ENCODE results near the gene FKTN.

Gene FKTN

DNA sequence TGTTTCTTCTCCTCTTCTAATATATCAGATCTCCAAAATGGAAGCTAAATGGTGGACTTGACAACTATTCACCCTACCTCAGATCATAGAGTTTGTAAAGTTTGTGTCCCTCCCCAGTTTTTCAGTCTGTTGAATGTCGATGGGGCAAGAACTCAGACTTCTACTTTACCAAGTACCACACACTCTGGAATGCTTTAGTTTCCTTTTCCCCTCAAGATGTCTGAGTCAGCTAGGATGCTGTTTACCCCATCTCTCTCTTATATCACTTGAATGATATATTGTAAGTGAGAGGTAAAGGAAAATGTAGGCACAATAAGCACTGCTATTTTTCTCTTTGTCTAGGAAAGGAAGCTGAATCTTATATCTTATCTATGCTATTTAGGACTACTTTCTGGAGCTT is 78.4 kb downstream of the FKTN start:
- no peak overlapping the region for H3K9ac ChIP-seq (ENCODE audit: low read length)
- H3K36me3 ChIP-seq (ENCODE audit: control insufficient read depth, insufficient read depth, low read length, severe bottlenecking): peaks cover 28% of the 10 kb centered on the region
- H3K9me3 ChIP-seq (ENCODE audit: control insufficient read depth, low read length): no peaks in the 10 kb centered on the region
- no peak for DNase-seq (ENCODE audit: low read depth)
- H3K27me3 ChIP-seq (replicated peaks; ENCODE audit: control insufficient read depth, insufficient read depth, low read length): no peaks in the 10 kb centered on the region
- H3K4me3 ChIP-seq (ENCODE audit: low read length): no peak overlapping the region
- no peaks in the 10 kb centered on the region for H3K4me1 ChIP-seq (ENCODE audit: control insufficient read depth, insufficient read depth, low read length)

DNA sequence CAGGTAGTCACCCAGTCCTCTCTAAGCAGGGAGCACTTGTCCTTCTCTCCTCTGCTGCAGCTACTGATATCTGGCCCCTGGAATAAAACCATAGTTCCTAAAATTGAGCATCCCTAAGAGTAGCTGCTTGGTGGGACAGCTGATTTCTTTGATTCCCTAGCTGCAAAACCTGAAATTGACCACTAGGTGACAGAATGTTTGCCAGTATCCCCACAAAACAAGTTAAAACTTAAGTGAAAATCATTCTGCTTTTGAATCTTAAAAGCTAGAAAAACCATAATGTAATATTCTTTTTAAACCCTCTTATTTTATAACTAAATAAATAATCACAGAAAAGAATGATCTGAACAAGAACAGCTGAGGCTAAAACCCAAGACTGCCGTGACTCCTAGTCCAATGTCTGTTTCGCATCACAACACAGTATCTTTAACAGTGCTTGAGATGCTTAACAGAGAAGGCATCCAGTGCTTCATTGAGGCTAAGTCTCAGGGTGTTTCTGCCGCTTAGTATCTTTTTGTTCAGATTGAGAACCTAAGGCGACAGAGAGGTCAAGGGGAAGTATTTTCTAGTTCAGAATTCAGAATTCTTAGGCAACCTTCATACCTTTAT is 80.0 kb downstream of the FKTN start:
- Histone ChIP-seq H3K36me3 (ENCODE audit: control insufficient read depth, insufficient read depth, low read length, severe bottlenecking) (peaks cover 28% of the 10 kb centered on the region), H3K4me3 (ENCODE audit: low read length) (no peak overlapping the region), H3K9me3 (ENCODE audit: control insufficient read depth, low read length) (no peaks in the 10 kb centered on the region), H3K9ac (ENCODE audit: low read length) (no peak overlapping the region), H3K27me3 (replicated peaks; ENCODE audit: control insufficient read depth, insufficient read depth, low read length) (no peaks in the 10 kb centered on the region), H3K4me1 (ENCODE audit: control insufficient read depth, insufficient read depth, low read length) (no peaks in the 10 kb centered on the region)
- peak; percentile 7 for DNase-seq (ENCODE audit: low read depth)

DNA sequence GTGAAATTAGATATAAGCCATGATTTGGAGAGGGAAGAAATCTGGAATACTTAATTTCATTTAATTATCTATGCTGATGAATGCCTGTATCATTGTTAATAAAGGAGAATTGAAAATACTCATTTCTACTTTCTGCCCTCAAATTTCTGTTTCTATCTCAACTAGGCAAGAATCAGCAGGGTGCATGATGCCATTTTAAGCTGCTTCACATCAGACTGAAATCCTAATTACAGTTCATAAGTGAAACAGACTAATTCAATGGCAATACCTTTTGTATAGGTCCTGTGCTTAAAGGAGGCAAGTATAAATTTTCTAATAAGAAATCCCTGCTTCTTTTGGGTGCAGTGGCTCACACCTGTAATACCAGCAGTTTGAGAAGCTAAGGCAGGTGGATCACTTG is 82.0 kb downstream of the FKTN start:
- Histone ChIP-seq H3K27me3 (replicated peaks; ENCODE audit: control insufficient read depth, insufficient read depth, low read length) (no peaks in the 10 kb centered on the region), H3K9ac (ENCODE audit: low read length) (no peak overlapping the region), H3K36me3 (ENCODE audit: control insufficient read depth, insufficient read depth, low read length, severe bottlenecking) (peaks cover 22% of the 10 kb centered on the region), H3K4me3 (ENCODE audit: low read length) (no peak overlapping the region), H3K4me1 (ENCODE audit: control insufficient read depth, insufficient read depth, low read length) (no peaks in the 10 kb centered on the region), H3K9me3 (ENCODE audit: control insufficient read depth, low read length) (no peaks in the 10 kb centered on the region)
- DNase-seq (ENCODE audit: low read depth): no peak

DNA sequence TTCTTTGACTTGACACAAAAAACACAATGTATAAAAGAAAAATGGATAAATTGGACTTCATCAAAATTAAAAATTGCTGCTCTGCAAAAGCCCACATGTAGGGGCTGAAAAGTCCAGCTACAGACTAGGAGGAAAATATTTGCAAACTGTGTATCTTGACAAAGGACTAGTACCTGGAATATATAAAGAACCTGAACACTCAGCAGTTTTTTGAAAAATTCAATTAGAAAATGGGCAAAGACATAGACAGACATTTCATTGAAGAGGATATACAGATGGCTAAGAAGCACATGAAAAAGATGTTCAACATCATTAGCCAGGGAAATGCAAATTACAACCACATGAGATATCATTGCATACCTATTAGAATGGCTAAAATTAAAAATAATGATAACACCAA is 85.9 kb downstream of the FKTN start:
- peaks cover 10% of the 10 kb centered on the region for H3K4me1 ChIP-seq (ENCODE audit: control insufficient read depth, insufficient read depth, low read length)
- no peak overlapping the region for H3K4me3 ChIP-seq (ENCODE audit: low read length)
- H3K36me3 ChIP-seq (ENCODE audit: control insufficient read depth, insufficient read depth, low read length, severe bottlenecking): peaks cover 10% of the 10 kb centered on the region
- no peaks in the 10 kb centered on the region for H3K27me3 ChIP-seq (replicated peaks; ENCODE audit: control insufficient read depth, insufficient read depth, low read length)
- no peak overlapping the region for H3K9ac ChIP-seq (ENCODE audit: low read length)
- no peaks in the 10 kb centered on the region for H3K9me3 ChIP-seq (ENCODE audit: control insufficient read depth, low read length)
- no peak for DNase-seq (ENCODE audit: low read depth)

DNA sequence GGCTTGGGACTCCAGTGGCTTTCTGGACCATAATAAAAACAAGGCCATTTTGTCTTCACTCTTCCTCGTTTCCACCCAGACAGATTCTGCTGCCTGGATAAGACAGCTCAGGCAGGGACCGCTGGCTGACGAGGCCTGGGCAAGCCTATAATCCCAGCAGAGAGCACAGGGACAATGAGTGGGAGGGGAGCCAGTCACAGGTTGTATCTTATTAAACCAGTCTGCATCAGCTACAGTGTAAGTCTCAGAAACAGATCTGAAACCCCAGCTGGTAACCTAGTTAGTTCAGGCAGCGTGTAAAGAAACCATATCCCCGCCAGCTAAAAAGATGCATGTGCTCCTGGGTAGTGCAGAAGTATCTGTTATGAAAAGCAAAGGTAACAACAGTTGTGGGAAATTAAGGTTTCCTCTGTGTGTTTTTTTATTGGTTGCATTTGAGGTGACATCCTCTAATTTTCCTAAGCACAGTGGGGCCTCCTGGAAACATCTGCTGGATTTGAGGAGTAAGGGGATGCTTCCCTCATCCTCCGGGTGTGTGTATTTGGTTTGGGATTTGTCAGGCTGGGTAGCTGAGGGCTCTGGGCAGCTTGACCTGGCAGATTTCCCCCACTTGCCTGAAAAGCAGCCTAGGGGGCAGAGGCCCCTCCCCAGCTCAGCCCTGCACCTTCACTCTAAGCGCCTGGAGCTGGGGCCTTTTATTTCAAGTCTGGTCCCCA is 89.1 kb downstream of the FKTN start:
- Histone ChIP-seq H3K36me3 (ENCODE audit: control insufficient read depth, insufficient read depth, low read length, severe bottlenecking) (no peaks in the 10 kb centered on the region), H3K4me1 (ENCODE audit: control insufficient read depth, insufficient read depth, low read length) (peaks cover 12% of the 10 kb centered on the region), H3K9me3 (ENCODE audit: control insufficient read depth, low read length) (no peaks in the 10 kb centered on the region), H3K27me3 (replicated peaks; ENCODE audit: control insufficient read depth, insufficient read depth, low read length) (no peaks in the 10 kb centered on the region), H3K4me3 (ENCODE audit: low read length) (no peak overlapping the region), H3K9ac (ENCODE audit: low read length) (no peak overlapping the region)
- no peak for DNase-seq (ENCODE audit: low read depth)

DNA sequence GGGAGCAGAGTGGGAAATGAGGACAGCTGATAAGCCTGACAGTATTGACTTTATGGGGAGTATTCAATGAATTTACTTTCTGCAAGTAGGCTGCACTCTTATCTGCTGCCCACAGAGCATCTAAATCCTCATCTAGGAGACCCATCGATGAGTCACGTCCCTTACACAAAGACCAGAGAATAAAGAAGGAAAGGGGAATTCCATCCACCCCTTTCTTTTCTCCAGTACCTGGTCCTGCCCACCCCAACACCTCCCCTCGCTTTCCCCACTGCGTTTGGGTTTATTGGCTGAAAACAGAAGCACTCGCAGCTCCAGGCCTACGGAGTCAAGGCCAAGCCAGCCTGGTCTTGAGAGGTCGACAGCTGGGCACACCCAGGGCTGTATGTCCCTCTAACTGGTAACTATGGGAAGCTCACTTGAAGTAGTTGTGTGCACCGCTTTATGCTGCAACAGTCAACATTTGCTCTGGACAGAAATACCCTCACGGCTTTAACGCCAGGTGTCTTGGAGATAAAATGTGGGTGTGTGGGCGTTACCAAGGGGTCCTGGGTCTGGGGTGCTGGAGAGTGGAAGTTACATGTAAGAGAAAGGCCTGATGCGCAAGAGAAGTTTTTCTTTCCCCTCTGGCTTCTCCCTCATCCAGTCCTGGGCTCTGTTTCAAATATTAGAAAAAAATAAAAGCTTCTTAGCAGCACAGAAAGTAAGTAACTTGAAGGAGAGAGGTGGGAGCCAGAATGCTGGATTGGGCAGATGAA is 89.8 kb downstream of the FKTN start:
- no peak for DNase-seq (ENCODE audit: low read depth)

DNA sequence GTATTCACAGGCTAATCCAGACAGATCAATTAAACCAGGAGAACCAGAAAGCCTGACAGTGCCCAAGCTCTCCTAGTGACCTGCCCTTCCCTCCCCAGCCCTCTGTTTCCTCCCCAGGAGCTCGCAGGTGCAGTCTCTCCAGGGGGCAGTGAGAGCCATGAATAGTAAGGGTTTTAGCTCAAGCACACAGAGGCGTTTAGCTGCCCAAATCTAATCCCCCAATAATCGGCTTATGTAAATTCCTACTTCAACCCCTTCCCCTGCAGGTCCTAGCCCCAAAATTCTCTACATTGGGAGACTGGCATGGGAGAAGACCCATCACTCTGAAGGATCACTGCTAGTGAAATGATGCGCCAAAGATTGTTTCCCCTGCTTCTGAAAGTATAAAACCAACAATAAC is 93.9 kb downstream of the FKTN start:
- Histone ChIP-seq H3K27me3 (replicated peaks; ENCODE audit: control insufficient read depth, insufficient read depth, low read length) (peaks cover 21% of the 10 kb centered on the region), H3K9me3 (ENCODE audit: control insufficient read depth, low read length) (no peaks in the 10 kb centered on the region), H3K4me3 (ENCODE audit: low read length) (no peak overlapping the region), H3K9ac (ENCODE audit: low read length) (no peak overlapping the region), H3K4me1 (ENCODE audit: control insufficient read depth, insufficient read depth, low read length) (peaks cover 17% of the 10 kb centered on the region), H3K36me3 (ENCODE audit: control insufficient read depth, insufficient read depth, low read length, severe bottlenecking) (no peaks in the 10 kb centered on the region)
- no peak for DNase-seq (ENCODE audit: low read depth)

More for the DNA sequence above, 89.8 kb downstream of the FKTN start:
- no peak overlapping the region for H3K9ac ChIP-seq (ENCODE audit: low read length)
- H3K4me3 ChIP-seq (ENCODE audit: low read length): no peak overlapping the region
- H3K9me3 ChIP-seq (ENCODE audit: control insufficient read depth, low read length): no peaks in the 10 kb centered on the region
- peaks cover 12% of the 10 kb centered on the region for H3K4me1 ChIP-seq (ENCODE audit: control insufficient read depth, insufficient read depth, low read length)
- no peaks in the 10 kb centered on the region for H3K27me3 ChIP-seq (replicated peaks; ENCODE audit: control insufficient read depth, insufficient read depth, low read length)
- H3K36me3 ChIP-seq (ENCODE audit: control insufficient read depth, insufficient read depth, low read length, severe bottlenecking): no peaks in the 10 kb centered on the region

DNA sequence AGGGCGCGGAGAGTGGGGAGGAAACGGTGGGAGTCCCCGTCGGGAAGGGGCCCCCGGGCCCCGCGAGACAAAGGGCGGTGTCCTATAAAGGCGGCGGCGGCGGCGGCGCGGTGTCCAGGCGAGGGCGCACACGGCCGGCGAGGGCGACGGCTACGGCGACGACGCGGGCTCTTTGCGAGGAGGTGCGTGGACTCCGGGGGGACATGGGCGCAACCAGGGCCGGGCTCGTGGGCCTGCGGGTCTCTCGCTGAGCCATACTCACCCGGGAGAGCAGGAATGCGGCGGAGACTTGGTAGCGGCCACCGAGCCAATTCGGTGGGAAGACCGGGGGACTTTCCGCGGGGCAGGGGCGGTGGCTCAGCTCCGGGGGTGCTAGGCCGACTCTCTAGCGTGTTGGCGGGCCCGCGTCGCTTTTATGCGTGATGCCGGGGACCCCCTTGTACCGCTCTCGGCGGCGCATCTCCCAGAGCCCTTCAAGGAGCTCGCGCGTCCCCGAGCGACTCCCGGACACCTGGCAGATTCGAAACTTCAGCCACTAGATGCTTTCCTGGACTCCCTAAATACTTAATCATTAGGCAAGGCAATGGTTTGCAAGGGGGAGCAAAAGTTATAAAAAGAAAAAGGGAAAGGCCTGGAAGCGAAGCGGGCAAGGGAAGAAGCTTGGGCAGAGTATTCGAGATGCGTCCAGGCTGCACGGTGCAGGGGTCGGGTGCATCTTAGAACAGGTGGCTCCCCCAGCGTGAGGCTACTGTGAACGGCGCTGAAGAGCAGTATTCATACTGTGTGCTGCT is 98.4 kb downstream of the FKTN start:
- H3K4me3 ChIP-seq (ENCODE audit: low read length): peak overlapping the region; percentile 76
- H3K36me3 ChIP-seq (ENCODE audit: control insufficient read depth, insufficient read depth, low read length, severe bottlenecking): no peaks in the 10 kb centered on the region
- H3K27me3 ChIP-seq (replicated peaks; ENCODE audit: control insufficient read depth, insufficient read depth, low read length): peaks cover 30% of the 10 kb centered on the region
- H3K9ac ChIP-seq (ENCODE audit: low read length): no peak overlapping the region
- H3K4me1 ChIP-seq (ENCODE audit: control insufficient read depth, insufficient read depth, low read length): peaks cover 5% of the 10 kb centered on the region
- peak; percentile 55 for DNase-seq (ENCODE audit: low read depth)
- no peaks in the 10 kb centered on the region for H3K9me3 ChIP-seq (ENCODE audit: control insufficient read depth, low read length)

DNA sequence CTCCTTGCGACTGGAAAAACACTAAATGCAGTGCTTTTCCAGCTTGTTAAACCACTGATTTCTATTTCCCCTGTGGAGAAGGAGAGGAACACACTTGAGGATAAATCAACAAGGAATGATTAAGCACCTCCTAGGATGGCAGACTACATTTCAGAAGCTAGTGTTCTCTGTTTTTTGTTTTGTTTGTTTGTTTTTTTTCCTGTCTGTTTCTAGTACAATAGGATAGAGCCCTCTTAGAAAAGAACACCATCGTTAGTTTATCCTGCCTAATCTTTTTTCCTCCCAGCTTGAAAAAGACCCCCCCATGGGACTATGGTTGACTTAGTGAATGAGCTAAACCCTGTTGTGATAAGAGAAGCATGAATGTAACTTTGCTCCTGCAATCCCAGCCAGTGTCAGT is 100.4 kb downstream of the FKTN start:
- Histone ChIP-seq H3K9ac (ENCODE audit: low read length) (no peak overlapping the region), H3K9me3 (ENCODE audit: control insufficient read depth, low read length) (no peaks in the 10 kb centered on the region), H3K36me3 (ENCODE audit: control insufficient read depth, insufficient read depth, low read length, severe bottlenecking) (no peaks in the 10 kb centered on the region), H3K4me1 (ENCODE audit: control insufficient read depth, insufficient read depth, low read length) (peaks cover 5% of the 10 kb centered on the region), H3K4me3 (ENCODE audit: low read length) (no peak overlapping the region), H3K27me3 (replicated peaks; ENCODE audit: control insufficient read depth, insufficient read depth, low read length) (peaks cover 30% of the 10 kb centered on the region)
- no peak for DNase-seq (ENCODE audit: low read depth)

DNA sequence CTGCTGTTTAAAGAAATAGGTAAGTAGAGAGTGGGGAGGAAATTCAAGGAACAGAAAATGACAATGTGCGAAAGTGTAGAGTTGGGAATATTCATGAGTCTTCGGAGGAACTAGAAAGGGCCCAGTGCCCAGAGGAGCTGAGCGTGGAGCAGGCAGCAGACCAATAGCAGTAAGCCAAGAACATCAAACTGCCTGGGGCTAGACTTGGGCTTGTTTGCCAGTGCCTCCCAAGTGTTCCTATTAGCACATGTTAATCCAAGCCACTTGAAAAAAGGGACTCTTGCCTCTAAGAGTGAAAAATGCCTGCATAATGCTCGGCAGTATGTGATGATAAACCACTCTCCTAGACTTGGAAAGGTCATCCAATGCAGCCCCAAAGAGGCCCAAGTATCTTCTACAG is 103.1 kb downstream of the FKTN start:
- Histone ChIP-seq H3K36me3 (ENCODE audit: control insufficient read depth, insufficient read depth, low read length, severe bottlenecking) (no peaks in the 10 kb centered on the region), H3K27me3 (replicated peaks; ENCODE audit: control insufficient read depth, insufficient read depth, low read length) (peaks cover 15% of the 10 kb centered on the region), H3K4me1 (ENCODE audit: control insufficient read depth, insufficient read depth, low read length) (peaks cover 5% of the 10 kb centered on the region), H3K9me3 (ENCODE audit: control insufficient read depth, low read length) (no peaks in the 10 kb centered on the region), H3K4me3 (ENCODE audit: low read length) (no peak overlapping the region), H3K9ac (ENCODE audit: low read length) (no peak overlapping the region)
- DNase-seq (ENCODE audit: low read depth): no peak

Measured in adipocyte (in vitro differentiated cells).